ENCODE results near the gene ST8SIA6.
"Not testable (repeated sequence)": the region's sequence is repeated elsewhere in the genome, so short reads cannot be mapped to it uniquely, and the experiment has no call there.

The ST8SIA6 gene, protein sequence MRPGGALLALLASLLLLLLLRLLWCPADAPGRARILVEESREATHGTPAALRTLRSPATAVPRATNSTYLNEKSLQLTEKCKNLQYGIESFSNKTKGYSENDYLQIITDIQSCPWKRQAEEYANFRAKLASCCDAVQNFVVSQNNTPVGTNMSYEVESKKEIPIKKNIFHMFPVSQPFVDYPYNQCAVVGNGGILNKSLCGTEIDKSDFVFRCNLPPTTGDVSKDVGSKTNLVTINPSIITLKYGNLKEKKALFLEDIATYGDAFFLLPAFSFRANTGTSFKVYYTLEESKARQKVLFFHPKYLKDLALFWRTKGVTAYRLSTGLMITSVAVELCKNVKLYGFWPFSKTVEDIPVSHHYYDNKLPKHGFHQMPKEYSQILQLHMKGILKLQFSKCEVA

DNA sequence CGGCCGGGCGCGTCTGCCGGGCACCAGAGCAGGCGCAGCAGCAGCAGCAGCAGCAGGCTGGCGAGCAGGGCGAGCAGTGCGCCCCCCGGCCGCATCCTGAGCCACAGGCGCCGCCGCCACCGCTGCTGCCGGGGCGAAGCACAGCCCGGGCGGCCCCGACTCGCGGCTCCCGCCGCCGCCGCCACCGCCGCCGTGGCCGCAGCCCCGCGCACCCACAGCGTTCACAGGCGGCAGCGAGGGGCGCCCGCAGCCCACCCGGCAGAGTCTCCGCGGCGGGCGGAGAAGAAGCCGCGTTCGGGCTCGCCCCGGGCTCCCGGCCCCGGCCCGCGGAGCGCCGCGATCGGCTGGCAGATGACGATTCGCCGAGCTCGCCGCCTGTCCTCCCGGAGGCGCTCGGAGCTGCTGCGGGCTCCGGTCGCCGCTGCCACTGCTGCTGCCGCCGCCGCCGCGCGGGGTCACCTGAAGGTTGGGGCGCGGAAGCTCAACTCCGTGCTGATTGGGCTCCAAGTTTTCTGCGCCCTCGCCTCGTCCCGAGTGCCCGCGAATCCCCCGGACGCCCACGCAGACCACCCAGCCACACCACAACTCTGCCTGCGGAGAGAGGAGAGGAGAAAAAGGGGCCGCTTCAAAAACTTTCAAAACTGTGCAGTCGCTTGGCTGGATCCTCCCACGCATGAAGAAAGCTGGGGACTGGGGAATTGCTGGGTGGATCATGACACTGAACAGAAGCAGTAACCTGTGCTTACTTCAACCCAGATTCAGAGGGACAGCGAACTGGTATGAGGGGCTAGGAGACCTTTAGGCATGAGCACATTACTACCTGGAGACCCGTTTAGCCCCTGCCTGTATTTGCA is at the start of gene ST8SIA6:
TSS of gene ST8SIA6 (minus strand) at position 435 of the 854 bp plus-strand sequence. CDS start at position 95, 340 bp downstream.
- peak; percentile 56 for DNase-seq

DNA sequence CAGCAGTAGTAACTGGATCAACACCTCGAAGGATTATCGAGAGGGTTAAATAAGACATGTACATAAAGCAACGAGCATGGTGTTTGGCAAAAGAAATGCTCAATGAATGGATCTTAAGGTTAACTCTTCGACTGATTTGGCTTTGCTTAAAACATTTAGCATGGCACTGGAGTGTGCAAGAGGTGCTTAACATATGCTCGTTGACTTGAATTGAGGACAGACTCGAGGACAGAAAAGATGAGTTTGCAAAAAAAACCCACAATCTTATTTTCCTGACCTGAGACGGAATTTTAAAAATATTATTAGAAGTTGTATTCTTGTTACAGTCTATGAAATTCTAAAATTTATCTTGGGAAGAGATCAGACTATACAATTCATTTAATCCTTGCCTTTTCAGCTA is 49.4 kb upstream of the ST8SIA6 start:
- no peak for DNase-seq

DNA sequence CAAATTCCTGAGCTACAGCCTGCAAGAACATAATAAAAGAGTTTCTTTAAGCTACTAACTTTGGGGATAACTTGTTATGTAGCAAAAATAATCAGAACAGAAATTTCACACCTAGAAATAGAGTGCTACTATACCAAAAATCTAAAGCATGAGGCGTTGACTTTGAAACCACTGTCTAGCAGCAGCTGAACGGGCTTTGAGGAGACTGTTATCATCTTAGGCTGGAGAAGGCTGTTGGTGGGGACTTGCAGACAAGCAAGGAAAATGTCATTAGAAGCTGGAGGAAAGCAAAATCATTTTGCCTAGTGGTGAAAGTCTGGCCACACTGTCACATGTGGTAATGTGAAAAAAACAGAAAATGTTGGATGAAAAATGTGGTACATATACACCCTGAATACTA is 48.4 kb upstream of the ST8SIA6 start:
- no peak for DNase-seq

DNA sequence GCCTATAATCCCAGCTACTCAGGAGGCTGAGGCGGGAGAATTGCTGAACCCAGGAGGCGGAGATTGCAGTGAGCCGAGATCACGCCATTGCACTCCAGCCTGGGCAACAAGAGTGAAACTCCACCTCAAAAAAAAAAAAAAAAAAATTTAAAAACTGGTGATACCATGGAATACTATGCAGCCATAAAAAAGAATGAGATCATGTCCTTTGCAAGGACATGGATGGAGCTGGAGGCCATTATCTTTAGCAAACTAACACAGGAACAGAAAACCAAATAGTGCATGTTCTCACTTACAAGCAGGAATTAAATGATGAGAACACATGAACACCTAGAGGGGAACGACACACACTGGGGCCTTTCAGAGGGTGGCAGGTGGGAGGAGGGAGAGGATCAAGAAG is 44.6 kb upstream of the ST8SIA6 start:
- not testable (repeated sequence) for DNase-seq

DNA sequence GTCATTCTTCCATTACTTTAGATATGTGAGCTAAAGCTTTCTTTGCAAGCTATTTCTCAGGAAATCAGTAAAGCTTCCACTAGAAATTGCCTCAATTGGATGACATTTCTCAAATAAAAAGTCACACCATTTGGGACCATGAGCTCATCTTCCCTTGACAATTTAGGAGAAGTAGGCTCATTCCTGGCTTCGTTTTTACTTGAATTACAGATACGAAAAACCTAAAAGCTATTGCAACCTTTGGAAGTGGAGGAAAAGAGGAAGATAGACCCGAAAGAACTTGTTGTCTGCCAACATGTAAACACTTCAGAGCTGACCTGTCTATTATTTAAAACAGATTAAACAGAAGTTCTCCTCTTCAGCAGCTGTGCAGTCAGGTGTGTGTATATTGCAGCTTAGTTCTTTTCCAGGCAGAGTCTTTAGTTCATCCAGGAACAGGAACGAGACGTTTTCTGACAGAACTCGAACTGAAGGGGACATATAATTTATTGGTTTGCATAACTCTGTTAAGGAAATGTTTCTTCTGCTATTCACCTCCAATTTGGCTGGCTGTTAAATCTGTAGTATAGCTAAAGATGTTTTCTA is 43.1 kb upstream of the ST8SIA6 start:
- DNase-seq, result no peak

DNA sequence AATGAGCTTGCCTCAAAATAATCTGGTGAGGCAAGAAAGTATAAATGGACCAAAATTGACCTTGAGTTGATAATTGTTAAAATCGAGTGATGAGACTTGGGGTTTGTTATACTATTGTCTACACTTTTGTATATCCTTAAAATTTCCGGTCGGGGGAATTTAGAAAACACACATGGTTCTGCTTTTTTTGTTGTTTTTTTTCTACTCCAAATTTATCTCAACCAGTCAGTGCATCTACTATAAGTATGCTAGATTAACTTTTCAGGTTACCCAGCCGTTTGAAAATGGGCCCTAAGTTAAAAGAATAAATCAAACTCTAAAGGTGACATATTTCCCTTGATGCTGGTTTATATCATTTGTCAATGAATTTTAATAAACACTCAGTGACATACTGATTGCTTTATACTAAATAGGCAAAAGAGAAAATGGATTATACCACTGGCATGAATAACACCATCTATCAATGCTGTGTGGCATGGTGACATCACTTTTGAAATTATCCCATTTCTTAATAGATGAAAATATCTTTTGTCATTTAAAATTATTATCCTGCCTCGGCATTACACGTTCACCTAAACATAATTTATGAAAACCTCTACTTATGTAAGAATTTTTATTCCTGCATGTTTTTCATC is 40.3 kb upstream of the ST8SIA6 start:
- no peak for DNase-seq

DNA sequence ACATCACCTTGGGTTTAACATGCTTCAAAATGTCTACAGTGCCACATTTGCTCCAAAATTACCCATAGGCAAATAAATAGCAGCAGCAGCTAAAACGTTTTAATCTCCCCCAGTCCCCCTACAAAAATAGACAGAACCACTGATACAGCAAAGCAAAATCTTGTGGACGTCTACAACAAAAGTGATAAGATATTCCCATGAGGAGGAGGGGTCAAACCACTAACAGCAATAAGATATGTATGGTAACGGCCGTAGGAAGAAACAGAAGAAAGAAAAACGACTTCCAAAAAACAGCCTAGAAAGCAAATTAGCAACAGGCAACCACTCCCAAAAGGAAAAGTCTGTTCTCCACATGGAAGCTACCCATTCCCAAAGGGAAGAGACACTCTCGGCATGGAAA is 34.5 kb upstream of the ST8SIA6 start:
- DNase-seq, result no peak

DNA sequence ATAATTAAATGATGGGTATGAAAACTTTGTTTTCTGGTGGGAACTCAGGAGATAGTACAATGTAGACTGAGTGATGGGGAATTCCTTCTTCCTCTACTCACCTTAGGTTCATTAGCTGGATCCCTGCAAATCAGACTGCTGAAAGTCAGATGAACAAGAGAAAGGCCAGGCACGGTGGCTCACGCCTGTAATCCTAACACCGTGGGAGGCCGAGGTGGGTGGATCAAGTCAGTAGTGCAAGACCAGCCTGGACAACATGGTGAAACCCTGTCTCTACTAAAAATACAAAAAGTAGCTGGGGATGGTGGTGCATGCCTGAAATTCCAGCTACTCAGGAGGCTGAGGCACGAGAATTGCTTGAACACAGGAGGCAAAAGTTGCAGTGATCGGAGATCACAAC is 28.7 kb upstream of the ST8SIA6 start:
- no peak for DNase-seq

DNA sequence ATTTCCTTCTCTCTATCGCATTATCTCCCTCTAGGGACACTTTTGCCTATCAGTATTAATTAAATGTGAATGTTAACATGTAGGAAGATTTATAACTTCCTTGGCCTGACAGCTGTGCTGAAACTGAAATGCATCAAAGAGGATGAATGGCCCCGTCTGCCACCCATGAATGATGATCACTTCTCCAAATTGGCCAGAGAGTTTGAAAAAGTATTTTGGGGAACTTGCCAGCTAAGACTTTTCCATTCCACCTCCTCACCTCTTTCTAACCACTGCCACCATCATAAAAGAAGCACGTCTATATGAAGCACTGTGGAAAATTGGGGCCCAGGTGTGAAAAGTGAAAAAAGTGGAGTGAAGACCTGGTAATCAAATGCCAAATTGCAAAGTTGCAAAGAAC is 25.4 kb upstream of the ST8SIA6 start:
- DNase-seq, result no peak

DNA sequence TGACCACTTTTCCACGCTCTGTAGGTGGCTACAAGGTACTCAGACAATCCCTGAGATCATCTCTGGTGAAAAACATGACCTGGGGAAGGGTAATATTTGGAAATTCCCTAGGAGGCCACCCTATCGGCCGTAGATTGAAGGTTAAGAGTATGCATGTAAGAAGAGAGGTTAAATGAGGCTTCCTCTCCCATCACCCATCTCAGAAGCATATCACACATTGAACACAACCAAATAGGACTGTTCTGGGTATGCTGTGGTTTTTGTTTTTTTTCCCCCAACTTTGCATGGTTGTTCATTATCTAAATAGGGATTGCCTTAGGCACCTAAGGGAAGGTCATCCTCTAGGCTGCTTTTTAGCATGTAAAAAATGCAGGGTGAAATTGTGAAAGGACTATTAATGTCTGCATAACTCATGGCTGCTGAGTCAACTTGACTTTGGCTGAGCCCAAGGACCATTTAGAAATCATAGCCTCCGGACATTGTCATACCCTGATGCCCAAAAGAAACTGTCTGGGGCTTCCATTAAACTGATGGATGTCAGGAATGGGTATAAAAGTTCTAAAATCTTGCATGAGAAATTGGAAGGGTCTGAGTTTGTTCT is 24.7 kb upstream of the ST8SIA6 start:
- DNase-seq, result no peak

DNA sequence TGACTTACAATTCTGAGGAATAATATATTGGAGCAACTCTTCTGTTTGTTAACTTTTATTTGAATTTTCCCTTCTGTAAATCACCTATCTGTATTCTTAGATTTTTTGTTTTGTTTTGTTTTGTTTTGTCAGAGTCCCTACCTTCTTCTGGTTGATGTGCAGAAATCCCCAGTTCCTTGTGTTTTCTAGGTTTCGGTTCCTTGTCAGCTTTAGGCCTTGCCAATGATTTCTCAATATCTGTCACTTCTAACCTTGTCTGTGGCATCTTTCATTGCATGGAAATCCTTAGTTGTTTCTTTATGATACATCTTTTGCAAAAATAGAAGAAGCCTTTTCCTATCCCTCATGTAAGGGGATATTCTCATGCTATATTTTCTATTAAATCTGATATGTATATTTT is 21.7 kb upstream of the ST8SIA6 start:
- DNase-seq, result no peak

DNA sequence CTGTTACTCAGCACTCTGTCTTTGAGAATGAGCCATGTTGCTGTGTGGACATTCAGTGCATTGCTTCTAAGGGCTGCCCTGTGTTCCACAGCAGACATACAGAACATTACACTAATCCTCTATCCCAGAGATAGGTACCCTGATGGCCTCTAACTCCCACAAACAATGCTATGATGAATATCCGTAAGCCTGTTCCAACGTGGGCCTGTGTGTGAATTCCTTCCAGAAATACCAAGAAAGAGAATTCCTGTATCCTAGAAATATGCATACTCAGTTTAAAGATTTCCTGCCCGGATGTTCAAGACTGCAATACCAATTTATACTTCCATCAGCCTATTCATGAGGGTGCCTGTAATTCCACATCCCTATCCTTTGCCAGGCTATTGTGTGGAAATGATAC is 21.3 kb upstream of the ST8SIA6 start:
- no peak for DNase-seq

DNA sequence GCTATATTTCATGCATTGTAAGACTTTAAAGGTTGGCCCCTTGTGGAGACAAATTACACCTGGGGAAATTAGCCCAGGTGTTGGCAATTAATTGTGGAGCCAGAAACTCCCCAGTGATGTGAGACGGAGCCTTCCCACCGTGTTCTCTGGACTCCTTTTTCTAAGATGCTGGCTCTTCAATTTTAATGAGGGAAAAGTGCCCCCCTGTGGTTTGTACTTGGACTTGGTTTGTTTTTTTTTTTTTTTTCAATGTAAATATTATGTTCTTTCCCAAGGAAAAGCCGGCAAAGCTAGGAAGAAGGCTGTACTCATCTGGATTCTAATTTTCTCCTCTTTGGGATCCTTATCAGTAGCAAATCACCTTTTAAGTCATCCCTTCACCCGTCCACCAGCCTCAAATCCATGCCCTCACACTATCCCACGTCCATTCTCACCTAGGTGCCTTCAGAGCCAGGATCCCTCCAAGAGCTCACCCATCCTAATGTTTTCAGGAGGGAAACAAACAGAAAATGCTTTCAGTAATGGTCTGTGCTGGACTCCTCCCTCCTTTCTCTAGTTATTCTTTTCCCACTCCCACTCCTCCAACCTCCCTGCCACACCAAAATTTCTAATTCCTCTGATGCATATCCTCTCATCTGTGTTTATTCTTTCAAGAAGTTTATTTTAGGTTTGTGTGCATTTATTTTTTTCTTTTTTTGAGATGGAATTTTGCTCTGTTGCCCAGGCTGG is 20.4 kb upstream of the ST8SIA6 start:
- DNase-seq, result no peak

DNA sequence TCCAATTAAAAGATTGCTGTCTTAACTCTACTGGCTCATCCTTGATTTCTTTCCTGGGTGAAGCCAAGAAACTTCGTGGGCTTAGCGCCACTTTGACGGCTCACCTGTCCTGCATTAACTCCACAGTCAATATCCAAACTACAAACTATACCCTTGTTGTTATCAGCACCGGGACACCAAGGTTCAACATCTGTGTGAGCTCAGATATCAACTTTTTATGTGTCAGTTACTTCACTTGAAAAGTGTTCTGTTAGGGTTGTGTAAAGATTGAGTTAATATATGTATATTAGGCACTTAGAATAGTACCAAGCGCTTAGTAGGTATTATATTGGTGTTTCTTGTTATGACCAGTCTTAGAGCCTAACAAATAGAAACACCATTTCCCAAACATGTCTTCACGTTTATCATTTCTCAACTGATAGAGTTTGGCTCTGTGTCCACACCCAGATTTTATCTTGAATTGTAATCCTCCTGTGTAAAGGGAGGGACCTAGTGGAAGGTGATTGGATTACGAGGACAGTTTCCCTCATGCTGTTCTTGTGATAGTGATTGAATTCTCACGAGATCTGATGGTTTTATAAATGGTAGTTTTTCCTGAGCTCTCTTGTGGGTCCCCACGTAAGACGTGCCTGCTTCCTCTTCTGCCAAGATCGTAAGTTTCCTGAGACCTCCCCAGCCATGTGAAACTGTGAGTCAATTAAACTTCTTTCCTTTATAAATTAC is 19.0 kb upstream of the ST8SIA6 start:
- DNase-seq, result no peak

DNA sequence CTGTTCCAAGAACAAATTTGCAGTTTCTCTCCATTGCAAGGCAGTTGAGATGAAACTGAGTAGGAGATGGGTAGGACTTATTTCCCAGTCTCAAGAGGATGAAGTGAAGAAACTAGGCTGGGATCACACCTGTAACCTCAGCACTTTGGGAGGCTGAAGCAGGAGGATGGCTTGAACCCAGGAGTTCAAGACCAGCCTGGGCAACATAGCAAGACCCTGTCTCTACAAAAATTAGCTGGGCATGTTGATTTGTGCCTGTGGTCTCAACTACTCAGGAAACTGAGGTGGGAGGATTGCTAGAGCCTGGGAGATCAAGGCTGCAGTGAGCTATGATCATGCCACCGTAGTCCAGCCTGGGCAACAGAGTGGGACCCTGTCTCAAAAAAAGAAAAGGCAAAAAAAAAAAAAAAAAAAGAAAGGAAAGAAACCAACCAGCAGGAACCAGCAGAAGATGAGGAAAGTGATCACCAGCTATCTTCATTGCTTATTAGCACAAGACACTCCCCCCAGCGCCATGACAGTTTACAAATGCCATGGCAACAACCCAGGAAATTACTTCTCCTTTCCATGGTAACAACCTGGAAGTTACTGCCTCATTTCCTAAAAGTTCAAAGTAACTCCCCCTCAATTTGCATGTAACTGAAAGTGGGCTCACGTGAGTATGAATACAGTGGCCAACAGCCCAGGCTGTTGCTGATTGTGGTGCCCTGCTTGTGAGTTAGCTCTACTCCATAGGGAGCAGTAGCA is 18.3 kb upstream of the ST8SIA6 start:
- no peak for DNase-seq

DNA sequence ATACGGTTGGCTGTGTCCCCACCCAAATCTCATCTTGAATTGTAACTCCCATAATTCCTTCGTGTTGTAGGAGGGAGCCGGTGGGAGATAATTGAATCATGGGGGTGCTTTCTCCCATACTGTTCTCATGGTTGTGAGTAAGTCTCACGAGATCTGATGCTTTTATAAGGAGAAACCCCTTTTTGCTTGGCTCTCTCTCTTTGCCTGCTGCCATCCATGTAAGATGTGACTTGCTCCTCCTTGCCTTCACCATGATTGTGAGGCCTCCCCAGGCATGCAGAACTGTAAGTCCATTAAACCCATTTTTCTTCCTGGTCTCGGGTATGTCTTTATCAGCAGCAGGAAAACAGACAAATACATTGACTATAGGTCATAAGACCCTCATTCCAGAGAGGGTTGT is 15.9 kb upstream of the ST8SIA6 start:
- no peak for DNase-seq

DNA sequence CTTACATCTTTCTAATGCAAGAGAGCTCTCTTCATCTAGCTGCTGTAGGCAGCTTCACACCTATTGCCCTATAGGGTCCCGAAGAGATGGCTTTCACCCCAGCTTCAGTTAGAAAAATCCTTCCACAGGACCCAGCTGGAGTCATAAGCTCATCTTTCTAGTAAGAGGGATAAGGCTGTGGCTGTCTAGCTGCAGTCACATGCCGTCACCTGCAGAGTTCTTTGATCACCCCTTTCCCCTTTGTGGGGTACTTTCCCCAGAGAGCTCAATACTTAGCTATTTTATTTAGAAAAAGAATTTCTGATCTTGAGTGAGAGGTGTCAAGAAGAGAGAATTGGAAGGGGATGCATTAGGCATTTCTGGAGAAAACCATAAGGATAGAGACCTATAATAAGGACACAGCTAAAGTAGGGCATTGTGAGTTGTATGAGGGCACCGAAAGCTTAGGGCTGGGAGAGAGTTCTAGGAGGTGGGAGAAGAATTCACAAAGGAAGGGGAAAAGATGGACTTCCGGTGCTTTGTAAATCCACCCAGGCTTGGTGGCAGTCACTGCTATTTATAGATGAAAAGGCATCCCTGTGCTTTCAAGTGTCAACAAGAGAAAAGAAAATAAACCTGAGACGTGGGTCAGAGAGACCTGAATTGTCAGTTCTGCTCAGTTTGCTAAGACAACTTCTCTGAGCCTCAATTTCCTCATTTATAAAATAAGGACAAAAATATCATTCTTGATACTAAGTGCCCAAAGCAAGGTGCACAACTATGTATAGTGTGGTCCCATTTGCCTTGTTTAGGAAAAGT is 11.1 kb upstream of the ST8SIA6 start:
- DNase-seq, result no peak

DNA sequence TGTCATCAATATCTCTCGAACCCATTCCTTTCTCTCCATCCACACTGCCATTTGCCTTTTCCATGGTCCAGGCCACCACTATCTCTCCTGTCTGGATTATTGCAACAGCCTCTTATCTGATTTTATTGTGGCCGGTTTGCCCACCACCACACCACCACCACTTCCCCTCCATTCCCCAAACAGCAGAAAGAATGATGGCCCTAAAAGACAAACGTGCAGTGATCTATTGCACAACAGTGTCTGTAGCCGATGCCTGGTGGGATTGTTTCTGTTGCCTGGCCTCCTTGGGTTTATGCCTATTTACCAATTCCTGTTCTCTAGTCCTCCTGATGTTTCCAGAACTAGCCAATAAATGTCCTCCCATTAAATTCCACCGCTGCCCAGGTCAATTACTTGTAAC is 10.2 kb upstream of the ST8SIA6 start:
- no peak for DNase-seq

DNA sequence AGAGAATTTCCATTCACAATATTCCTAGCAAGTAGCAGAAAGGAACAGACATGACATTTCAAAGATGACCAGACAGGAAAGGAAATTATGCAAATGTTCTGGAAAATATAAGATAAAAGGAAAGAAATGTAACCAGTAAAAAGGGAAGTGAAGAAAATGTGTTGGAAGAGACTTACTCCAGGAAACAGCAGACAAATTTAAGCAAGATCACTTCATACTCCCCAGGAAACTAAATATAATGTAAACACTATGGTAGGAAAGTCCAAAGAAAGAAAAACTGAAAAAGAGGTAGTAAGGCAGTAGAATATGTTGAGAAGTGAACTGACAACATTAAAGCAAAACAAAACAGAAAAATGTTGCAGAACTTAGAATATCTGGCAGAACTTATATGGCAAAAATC is 6.4 kb upstream of the ST8SIA6 start:
- no peak for DNase-seq

DNA sequence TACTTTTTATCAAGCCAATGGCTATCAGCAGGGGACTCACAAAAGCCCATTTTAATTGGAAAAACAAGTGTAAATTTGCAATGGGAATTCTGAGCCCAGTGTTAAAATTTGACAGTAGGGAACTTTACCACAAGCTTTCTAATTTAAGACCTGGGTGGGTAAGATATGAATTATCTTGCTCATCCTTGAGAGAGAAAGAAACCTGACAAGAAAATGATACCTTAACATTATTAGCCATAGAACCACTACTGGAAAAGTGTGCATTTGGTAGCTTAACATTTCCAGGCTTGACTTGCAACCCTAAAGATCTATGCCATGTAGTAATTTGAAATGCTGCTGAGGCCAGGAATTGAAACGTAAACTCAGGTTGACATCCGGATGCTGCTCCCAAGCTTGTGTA is 2.7 kb upstream of the ST8SIA6 start:
- DNase-seq, result no peak
